ENCODE data around the gene DOCK7.
A peak's percentile ranks its signal among the peaks of the same experiment; 100 is the strongest.
"Not testable (repeated sequence)": the region's sequence is repeated elsewhere in the genome, so short reads cannot be mapped to it uniquely, and the experiment has no call there.

DOCK7 gene

DNA sequence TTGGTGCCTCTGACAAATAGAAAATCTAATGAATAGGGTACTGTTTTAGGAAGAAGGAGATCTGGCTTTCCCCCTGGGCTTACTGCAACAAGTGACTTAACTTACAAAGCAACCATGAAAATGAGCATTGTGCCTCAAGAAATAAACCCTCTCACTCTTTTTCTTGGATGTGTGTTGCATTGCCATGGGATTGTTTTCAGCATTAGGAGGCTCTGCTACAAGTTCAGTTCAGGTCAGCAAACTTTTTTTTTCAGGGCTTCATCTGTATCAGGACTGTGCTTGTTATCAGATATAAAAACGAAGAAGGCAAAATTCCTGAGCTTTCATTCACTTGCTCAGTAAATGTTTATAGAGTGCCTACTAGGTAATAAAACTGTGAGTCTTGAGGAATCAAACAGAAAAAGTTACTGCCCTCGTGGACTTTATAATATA lies 37.8 kb upstream of the DOCK7 start:
- TF ChIP-seq, protein P1, sequence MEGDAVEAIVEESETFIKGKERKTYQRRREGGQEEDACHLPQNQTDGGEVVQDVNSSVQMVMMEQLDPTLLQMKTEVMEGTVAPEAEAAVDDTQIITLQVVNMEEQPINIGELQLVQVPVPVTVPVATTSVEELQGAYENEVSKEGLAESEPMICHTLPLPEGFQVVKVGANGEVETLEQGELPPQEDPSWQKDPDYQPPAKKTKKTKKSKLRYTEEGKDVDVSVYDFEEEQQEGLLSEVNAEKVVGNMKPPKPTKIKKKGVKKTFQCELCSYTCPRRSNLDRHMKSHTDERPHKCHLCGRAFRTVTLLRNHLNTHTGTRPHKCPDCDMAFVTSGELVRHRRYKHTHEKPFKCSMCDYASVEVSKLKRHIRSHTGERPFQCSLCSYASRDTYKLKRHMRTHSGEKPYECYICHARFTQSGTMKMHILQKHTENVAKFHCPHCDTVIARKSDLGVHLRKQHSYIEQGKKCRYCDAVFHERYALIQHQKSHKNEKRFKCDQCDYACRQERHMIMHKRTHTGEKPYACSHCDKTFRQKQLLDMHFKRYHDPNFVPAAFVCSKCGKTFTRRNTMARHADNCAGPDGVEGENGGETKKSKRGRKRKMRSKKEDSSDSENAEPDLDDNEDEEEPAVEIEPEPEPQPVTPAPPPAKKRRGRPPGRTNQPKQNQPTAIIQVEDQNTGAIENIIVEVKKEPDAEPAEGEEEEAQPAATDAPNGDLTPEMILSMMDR (IDR thresholded peaks at IDR 0.05; ENCODE audit: low read depth, low read length), result no peak
- no peak overlapping the region for H3K4me3 ChIP-seq (ENCODE audit: low read depth, low read length)

DNA sequence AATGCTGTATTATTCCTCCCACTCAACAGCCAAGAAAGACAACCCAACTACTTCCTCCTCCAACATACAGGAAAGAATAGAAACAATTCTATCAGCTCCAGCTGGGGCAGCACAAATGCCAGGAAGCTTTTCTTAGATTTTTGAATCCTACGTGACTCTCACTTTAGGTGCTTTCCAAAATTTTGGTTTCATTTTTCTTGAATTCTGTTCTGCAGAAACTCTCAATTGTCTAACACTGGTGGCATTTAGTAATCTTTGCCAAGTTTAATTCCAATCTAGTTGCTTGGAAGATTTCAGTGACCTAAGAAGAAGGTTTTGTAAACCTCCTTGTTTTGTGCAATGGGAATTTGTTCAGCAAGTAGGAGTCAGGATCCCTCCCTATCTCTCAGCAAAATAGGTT lies 37.1 kb upstream of the DOCK7 start:
- TF ChIP-seq, protein P1 (IDR thresholded peaks at IDR 0.05; ENCODE audit: low read depth, low read length), result no peak
- H3K4me3 ChIP-seq (ENCODE audit: low read depth, low read length), result peak overlapping the region; percentile 38

DNA sequence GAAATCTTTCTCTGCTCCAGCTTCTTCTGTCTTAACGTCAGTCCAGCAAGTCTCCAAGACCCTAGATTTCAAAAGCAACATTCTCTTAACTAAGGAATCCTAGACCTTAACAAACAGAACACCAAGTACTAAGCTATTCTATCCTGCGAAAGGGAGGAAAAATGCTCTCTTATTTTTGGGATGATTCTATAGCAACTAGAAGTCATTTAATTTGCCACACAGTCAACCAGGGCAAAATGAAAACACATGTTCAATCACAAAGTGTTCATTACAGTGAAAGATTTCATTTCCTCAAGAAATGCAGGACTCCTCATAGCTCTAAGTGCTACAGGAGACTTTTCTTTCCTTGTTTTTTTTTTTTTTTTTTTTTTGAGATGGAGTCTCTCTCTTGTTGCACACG lies 36.2 kb upstream of the DOCK7 start:
- no peak overlapping the region for H3K4me3 ChIP-seq (ENCODE audit: low read depth, low read length)
- TF ChIP-seq, protein P1 (IDR thresholded peaks at IDR 0.05; ENCODE audit: low read depth, low read length), result no peak

DNA sequence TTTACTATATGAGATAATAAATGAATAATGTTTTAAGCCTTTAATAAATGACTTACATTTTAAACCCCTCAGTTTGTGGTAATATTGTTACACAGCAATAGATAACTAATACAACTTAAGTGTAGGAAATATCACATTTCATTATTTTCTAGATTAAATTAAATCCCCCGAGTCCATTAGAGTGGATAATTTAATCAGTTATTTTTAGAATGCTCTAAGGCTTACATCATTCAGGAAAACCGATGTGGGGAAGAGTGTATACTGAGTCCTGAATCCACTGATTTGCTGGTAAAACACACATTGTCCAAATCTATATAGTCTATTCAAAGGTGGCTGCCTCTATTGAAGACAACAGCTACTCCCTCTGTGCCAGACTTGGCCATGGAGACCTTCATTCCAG lies 35.7 kb upstream of the DOCK7 start:
- H3K4me3 ChIP-seq (ENCODE audit: low read depth, low read length), result no peak overlapping the region
- TF ChIP-seq, protein P1 (IDR thresholded peaks at IDR 0.05; ENCODE audit: low read depth, low read length), result no peak

DNA sequence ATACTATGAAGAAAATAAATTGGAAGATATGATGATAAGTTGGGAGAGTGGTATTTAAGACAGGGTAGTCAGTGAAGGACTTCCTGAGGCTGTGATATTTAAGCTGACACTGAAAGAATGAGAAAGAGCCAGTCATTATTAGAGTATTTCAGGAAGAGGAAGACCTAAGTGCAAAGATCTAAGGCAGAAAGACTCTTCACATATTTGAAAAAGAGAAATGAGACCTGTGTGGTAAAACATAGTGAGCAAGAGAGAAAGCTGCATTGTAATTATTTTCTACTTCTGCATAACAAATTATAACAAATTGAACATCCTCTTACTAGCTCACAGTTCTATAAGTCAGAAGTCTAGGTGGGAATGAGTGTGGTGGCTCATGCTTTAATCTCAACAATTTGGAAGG lies 34.6 kb upstream of the DOCK7 start:
- TF ChIP-seq, protein P1 (IDR thresholded peaks at IDR 0.05; ENCODE audit: low read depth, low read length), result no peak

DNA sequence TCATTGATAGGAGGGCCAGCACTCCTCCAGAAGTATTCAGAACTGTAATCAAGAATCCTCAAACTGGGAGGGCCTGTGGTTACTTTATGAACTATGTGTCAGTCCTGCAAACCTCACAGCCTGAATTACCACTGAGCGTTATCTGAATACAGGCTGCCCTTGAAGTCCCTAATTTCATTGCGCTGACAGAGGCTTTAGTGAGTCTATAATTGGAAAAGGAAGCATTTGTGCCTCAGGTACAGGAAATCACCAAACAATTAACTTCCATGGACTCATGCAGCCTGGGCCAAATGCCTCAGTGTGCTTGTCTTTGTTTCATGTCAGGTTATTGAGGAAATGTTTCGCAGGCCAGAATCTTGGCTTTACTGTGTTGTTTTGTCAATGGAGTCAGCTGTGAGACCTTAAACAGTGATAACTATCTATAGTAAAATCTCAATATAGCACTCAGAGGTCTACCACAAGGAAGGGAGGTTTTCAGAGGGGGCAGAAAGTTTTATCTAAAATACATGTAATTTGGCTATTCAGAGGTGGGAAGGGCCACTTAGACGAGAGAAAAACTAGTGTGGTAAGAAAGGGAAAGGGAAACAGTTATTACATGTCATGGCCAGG lies 32.9 kb upstream of the DOCK7 start:
- TF ChIP-seq, protein P1 (IDR thresholded peaks at IDR 0.05; ENCODE audit: low read depth, low read length), result no peak
- H3K4me3 ChIP-seq (ENCODE audit: low read depth, low read length), result no peak overlapping the region

More for the DNA sequence above, 34.6 kb upstream of the DOCK7 start:
- H3K4me3 ChIP-seq (ENCODE audit: low read depth, low read length), result no peak overlapping the region

DNA sequence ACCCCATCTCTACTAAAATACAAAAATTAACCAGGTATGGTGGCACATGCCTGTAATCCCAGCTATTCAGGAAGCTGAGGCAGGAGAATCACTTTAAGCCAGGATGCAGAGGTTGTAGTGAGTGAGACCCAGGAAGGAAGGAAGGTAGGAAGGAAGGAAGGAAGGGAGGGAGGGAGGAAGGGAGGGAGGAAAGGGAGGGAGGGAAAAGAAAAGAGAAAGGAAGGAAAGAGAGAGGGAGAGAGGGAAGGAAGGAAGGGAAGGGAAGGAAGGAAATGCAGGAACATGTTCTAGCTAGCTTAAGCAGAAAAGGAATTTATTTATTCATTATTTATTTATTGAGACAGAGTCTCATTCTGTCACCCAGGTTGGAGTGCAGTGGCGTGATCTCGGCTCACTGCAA lies 30.2 kb upstream of the DOCK7 start:
- H3K4me3 ChIP-seq (ENCODE audit: low read depth, low read length), result not testable (repeated sequence)

DNA sequence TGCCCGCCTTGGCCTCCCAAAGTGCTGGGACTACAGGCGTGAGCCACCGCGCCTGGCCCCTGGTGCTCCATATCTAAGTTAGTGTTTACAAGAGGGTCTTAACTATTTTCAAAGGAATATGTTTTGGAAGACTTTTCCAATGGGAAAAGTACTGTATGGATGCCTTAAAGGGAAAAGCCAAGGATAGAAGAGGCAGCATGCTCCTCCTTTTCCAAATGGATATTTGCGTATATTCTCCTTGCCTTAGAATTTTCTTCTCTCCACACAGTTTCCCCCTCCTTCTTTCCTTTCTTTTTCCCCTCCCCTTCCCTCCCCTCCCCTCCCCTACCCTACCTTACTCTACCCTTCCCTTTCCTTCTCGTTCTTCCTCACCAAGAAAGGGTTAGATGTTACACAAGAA lies 29.3 kb upstream of the DOCK7 start:
- TF ChIP-seq, protein P1 (IDR thresholded peaks at IDR 0.05; ENCODE audit: low read depth, low read length), result no peak
- H3K4me3 ChIP-seq (ENCODE audit: low read depth, low read length), result no peak overlapping the region

Data from WI38 (cell line).